ENCODE results near the gene WDR90.

WDR90 gene

DNA sequence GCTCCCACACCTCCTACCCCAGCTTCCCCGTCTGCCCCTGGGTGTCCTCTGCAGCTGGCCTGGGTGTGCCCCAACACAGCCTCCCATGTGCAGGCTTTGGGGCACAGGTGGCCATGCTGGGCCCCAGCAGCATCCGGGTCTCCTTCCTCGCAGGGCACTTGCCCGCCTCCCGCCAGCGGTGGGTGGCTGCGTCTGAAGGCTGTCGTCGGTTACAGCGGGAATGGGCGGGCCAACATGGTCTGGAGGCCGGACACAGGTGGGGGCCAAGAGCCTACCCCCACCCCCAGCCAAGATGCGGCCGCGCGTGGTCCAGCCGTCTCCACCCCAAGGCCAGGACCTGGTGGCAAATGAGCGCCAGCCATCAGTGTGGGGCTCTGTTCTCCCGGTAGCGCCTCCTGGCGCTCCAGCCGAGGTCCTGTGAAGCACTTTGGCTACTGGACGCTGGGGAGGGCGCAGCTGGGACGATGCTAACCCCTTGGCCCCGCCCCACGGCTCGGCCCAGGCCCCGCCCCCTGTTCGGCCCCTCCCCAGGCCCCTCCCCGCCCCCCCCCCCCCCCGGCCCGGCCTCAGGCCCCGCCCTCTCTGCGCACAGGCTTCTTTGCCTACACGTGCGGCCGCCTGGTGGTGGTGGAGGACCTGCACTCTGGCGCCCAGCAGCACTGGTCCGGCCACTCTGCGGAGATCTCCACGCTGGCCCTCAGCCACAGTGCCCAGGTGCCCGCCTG lies 11.5 kb downstream of the WDR90 start:
- DNase-seq (ENCODE audit: low read depth), result peak; percentile 52

DNA sequence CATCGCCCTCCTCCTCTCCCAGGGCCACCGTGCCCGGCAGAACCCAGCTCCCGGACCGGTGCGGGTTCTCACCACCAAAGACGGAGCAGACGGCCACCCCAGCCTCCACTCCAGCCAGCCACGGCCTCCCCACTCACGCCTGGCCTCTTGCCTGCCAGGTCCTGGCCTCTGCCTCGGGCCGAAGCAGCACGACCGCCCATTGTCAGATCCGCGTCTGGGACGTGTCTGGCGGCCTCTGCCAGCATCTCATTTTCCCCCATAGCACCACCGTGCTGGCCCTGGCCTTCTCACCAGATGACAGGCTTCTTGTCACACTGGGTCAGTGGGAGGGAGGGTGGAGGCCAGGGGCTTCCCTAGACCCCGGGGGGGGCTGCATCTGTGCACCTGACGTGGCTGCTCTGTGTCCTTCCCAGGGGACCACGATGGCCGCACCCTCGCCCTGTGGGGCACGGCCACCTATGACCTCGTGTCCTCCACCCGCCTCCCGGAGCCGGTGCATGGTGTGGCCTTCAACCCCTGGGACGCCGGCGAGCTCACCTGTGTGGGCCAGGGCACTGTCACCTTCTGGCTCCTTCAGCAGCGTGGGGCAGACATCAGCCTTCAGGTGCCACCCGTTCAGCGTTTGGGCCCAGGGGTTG lies 12.1 kb downstream of the WDR90 start:
- no peak for DNase-seq (ENCODE audit: low read depth)

DNA sequence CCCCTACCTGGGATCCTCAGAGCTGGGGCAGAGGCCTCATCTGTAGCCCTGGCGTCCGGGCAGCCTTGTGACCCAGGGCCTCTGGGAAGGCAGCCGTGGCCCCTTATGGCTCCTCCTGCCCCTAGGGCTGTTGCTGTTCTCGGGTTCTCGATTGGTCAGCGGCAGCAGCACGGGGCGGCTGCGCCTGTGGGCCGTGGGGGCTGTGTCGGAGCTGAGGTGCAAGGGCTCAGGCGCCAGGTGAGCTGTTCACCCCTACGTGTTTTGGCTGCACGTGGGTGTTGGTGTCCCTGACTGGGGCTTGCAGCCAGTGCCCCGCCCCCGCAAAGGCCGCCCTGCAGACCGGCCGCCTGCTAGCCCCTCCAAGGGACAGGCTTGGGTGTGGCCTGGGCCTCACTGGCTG lies 12.9 kb downstream of the WDR90 start:
- DNase-seq (ENCODE audit: low read depth), result no peak

DNA sequence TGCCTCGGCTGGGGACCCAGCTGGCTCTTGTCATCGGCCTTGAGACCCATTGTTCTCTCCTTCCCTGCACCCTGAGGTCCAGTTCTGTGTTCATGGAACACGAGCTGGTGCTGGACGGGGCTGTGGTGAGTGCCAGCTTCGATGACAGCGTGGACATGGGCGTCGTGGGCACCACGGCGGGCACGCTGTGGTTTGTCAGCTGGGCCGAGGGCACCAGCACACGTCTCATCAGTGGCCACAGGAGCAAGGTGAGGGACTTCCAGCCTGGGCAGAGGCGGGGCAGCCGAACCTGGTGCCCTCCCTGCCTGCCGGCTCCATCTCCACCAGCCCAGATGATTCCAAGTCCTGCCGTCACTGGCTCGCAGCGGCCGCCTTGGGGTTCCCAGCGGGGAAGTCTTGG lies 13.4 kb downstream of the WDR90 start:
- DNase-seq (ENCODE audit: low read depth), result no peak

DNA sequence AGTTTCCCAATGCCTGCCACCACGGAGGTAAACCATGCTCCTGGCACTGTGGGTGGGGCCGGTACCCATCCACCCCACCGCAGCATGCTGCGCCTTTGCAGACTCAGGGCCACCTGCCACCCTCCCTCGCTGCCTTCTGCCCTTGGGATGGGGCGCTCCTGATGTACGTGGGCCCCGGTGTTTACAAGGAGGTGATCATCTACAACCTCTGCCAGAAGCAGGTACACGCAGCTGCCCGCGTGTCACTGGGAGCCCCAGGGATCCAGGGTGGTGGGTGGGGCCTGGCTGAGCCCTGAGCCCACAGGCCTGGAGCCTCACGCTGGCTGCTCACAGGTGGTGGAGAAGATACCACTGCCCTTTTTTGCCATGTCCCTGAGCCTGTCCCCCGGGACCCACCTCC lies 17.4 kb downstream of the WDR90 start:
- no peak for DNase-seq (ENCODE audit: low read depth)

DNA sequence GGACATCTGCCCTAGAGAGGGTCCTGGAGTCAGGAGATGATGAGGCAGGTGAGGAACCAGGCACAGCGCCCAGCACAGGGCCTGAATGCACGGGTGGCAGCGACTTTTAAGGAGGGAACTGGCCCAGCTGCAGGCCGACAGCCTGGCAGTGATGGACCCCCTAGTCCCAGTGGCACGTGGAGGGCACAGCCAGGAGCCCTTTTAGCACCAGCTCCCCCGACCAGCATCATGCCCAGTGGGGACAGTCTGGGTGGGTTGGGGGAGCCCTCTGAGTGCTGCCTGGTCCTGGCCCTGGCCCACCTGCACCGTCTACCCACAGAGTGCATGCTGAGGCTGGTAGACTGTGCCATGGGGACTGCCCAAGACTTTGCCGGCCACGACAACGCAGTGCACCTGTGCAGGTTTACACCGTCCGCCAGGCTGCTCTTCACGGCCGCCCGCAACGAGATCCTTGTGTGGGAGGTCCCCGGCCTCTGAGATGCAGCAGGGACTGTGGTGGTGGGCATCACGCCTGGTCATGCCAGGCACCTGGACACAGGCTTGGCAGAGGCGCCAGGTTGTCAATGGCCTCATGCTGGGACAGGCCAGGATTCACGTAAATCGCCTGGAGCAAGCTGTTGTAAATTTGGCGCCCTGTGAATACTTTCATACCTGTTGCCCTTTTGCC lies 18.1 kb downstream of the WDR90 start:
- no peak for DNase-seq (ENCODE audit: low read depth)

DNA sequence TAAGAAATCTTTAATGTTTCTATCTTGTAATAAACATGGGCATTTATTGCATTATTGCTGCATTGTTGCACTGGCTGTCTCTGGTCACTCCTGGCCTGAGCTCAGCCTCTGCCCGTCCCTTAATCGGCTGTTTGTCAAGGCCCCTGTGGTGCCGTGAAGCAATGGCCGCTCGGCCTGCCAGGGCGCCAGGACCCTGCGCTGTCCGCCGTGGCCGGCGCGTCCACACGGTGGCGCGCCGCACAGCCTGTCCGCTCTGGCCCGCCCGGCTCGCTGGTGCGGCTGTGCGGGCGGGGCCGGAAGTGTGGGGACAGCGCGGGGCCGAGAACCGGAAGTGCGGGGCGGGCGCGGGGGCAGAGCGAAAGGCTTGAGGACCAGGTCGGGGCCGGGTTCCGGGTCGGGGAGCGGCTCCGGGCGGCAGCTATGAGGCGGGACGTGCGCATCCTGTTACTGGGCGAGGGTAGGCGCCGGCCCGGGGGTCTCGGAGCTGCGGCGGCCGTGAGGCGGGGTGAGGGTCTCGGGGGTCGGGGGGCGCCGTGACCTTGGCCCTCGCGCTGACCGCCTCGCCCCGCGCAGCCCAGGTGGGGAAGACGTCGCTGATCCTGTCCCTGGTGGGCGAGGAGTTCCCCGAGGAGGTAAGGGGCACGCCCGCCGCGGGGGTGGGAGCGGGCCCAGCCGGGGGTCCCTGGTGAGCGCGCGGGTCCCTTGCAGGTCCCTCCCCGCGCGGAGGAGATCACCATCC lies 18.8 kb downstream of the WDR90 start, which contains the start of gene RHOT2:
Gene RHOT2, plus strand, starts transcription at position 353 of the 739 bp plus-strand sequence. Its CDS starts 68 bp downstream, at position 421.
- DNase-seq (ENCODE audit: low read depth), result peak; percentile 93

DNA sequence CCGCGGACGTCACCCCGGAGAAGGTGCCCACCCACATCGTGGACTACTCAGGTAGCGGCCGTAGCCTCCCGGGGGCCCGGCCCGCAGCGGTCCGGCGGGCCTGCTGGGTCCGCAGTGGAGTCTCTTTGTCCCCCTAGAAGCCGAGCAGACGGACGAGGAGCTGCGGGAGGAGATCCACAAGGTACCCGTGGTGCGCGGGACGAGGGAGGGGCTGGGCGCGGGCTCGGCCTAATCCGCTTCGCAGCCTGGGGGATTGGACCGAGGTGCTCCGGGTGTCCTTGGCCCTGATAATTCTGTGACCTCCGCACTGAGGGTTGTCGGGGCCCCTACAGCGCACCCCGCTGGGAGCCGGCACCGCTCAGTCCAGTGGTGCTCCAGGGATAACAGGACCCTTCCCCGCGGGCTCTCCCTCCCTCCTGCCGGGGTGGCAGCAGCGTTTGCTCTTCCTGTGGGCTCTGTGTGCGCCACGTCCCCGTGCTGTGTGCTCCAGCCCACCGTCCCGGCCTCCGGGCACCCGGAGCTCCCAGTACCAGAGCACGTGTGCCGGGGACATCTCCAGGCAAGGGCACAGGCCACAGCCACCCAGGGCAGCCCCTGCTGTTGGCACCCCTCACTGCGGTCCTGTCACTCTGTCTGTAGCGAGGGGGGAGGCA lies 19.5 kb downstream of the WDR90 start:
- no peak for DNase-seq (ENCODE audit: low read depth)

DNA sequence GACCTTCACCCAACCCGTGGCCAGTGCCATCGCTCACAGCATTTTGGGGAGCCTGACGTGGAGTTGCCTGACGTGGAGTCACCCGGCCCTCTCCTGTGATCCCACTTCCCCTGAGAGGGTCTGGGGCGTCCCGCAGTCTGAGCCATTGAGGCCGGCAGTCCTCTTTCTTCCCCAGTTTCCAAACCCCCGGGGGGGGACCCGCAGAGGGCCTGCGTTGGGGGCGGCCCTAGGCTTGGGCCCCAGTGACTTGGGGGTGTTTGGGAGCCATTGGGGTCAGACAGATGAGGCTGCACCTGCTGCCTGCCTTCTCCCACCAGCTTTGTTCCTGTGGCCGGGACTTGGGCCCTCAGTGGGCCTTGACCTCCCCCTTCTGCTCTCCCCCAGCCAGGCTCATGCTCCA lies 20.5 kb downstream of the WDR90 start:
- no peak for DNase-seq (ENCODE audit: low read depth)

DNA sequence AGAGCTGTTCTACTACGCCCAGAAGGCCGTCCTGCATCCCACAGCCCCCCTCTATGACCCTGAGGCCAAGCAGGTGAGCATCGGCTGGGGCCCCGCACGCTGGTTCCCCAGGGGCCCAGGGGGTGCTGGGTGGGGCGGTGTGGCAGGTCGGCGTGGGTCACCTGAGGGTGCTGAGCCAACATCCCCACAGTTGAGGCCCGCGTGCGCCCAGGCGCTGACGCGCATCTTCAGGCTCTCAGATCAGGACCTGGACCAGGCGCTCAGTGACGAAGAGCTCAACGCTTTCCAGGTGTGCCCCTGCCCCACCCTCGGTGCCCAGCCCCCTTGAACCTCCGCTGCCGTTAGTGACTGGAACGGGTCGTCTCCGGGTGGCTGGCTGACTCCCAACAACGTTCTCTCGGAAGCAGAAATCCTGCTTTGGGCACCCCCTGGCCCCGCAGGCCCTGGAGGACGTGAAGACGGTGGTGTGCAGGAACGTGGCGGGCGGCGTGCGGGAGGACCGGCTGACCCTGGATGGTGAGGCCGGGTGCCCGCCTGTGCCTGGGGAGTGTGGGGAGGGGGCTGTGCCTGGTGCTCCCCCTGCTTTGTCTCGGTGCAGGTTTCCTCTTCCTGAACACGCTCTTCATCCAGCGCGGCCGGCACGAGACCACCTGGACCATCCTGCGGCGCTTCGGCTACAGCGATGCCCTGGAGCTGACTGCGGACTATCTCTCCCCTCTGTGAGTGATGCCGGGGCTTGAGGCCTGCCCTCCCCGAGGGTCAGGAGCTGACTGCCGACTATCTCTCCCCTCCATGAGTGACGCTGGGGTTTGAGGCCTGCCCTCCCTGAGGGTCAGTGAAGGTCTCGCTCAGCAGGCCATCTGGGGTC lies 21.6 kb downstream of the WDR90 start:
- DNase-seq (ENCODE audit: low read depth), result no peak

DNA sequence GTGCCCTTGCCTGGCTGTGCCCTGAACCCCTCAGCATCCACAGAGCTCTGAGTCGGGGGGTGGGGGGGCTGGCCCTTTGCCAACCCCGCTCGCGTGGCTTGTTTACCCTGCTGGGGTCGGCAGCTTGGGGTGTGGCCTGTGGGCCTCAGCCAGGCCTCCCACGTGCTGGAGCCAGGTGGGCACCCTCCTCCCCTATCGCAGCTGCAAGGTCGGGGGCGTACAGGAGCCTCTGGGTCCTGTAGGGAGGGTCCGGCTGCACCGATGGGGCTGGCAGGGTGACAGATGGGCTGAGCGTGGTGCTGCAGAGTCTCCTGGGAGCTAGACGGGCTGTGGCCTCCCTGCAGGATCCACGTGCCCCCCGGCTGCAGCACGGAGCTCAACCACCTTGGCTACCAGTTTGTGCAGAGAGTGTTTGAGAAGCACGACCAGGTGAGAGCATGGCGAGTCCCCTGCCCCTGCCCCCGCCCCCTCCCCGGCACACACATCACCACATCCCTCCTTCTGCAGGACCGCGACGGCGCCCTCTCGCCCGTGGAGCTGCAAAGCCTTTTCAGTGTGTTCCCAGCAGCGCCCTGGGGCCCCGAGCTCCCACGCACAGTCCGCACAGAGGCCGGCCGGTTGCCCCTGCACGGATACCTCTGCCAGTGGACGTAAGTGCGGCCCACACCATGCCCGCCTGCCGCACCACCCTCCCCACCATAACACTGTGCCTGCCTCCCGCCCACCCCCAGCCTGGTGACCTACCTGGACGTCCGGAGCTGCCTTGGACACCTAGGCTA lies 22.4 kb downstream of the WDR90 start:
- no peak for DNase-seq (ENCODE audit: low read depth)

DNA sequence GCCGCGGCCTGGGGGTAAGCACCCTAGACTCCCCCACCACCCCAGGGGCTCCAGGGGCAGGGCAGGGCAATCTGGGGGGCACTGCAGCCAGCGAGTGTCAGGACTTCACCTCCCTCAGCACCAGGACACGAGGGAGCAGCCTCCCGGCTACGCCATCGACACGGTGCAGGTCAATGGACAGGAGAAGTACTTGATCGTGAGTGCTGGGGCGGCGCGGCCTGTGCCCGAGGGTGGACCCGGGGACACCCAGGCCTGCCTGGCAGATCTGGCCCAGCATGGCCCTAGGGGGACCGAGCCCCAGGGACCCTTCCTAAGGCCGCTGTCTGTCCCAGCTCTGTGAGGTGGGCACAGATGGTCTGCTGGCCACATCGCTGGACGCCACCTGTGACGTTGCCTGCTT lies 23.2 kb downstream of the WDR90 start:
- no peak for DNase-seq (ENCODE audit: low read depth)

DNA sequence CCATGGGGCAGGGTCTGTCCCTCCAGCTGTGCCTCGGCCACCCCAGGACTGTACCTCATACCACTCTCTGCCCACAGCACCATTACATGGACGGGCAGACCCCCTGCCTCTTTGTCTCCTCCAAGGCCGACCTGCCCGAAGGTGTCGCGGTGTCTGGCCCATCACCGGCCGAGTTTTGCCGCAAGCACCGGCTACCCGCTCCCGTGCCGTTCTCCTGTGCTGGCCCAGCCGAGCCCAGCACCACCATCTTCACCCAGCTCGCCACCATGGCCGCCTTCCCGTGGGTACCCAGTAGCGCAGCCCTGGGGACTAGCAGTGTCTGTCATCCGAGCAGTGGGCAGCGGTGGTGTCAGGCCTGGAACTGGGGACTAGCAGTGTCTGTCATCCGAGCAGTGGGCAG lies 23.7 kb downstream of the WDR90 start:
- DNase-seq (ENCODE audit: low read depth), result no peak

DNA sequence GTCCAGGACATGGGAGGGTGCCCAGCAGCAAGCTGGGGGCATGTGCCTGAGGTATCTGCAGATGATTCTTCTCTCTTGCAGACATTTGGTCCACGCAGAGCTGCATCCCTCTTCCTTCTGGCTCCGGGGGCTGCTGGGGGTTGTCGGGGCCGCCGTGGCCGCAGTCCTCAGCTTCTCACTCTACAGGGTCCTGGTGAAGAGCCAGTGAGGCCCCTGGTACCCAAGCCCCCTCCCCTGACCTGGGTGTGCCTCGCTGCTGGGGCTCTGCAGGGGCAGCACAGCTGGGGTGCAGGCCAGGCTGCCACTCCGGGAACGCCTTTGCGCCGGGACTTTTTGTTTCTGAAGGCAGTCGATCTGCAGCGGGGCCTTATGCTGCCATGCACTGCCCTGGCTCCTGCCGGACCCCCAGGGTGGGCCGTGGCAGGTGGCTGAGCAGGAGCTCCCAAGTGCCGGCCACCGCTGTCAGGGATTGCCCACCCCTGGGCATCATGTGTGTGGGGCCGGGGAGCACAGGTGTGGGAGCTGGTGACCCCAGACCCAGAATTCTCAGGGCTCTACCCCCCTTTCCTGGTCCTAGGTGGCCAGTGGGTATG lies 24.3 kb downstream of the WDR90 start:
- DNase-seq (ENCODE audit: low read depth), result no peak

DNA sequence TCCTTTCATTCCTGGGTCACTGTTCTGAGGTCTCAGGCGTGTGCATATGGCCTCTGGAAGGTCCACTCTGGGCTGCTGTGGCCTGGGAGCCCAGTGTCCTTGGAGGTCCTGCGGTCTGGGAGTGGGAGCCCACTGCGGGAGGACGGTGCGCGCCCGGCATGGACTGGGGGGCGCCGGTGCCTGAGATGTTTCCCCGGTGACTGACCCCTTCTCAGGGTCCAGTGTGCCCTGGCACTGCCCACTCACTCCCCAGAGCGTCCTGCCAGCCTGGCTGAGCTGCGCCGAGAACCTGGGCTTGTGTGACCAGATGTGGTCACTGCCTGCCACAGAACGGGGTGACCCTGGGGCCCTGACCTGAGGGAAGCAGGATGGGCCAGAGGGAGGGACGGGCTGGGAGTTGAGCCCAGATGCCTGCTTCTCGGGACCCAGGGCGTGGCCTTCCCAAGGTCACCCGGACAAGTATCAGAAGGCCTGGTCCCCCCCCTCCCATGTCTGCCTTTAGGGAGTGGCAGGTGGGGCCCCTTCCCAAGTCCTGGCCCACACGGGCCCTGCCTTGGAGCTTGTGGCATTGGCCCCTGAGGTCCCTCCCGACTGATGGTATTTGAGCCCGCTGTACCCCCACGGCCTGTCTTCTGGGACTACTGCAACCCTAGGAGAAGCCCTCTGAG lies 25.2 kb downstream of the WDR90 start:
- no peak for DNase-seq (ENCODE audit: low read depth)

DNA sequence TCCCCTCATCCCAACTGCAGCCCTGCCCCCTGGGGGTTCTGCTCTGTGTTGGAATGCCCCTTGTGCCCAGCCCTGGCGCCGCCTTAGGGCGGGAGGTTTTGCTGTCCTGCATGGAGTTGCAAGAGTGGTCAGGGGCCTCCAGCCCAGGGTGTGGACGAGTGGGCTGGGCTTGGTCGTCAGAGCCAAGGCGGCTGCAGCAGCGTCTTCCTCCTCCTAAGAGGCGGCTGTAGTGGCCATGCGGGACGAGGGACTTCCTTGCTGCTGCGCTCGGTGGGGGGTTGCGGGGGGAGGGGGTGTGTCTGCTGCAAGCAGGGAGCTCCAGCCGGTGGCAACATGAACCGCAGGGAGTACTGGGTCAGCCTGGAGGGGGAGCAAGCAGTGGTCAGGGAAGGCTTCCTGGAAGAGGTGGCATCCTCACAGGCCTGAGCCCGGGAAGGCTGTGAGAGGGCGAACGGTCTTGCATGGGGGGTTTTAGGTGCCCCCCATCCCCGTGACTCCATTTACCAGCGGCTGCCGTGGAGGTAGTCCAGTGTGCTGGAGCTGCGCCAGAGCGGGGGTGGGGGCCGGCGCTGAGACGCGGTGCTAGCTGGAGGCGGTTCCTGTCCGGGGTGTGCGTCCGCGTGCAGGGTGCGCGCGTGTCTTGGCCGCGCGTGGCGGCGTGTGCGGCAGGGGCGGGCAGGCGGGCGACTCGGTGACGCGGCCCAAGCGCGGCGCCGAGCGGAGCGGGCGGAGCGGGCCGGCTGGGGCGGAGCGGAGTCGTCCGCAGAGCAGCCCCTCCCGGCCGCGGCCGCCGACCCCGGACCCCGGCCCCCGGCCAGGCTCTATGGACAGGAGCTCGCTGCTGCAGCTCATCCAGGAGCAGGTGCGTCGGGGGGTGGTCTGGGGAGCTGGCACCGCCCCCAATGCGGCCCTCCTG lies 26.1 kb downstream of the WDR90 start, which contains the start of gene RHBDL1:
Gene RHBDL1, plus strand, starts transcription at position 704 of the 916 bp plus-strand sequence. Its CDS starts 120 bp downstream, at position 824.
- no peak for DNase-seq (ENCODE audit: low read depth)

DNA sequence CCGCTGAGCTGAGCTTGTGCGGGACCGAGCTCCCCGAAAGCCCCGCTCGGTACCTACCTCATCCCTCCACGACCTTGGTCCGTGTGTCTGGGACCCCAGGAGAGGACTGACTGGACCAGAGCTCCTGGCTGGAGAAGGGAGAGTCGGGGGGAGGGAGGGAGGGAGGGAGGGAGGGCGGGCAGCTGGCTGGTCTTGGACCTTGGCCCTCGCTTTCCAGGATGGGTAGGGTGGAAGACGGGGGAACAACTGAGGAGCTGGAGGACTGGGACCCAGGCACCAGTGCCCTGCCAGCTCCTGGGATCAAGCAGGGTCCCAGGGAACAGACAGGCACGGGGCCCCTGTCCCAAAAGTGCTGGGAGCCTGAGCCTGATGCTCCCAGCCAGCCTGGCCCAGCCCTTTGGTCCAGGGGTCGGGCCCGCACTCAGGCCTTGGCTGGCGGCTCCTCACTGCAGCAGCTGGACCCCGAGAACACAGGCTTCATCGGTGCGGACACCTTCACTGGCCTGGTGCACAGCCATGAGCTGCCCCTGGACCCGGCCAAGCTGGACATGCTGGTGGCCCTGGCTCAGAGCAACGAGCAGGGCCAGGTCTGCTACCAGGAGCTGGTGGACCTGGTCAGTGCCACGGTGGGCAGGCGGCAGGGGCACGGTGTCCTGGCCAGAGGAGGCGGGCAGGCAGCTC lies 26.9 kb downstream of the WDR90 start:
- DNase-seq (ENCODE audit: low read depth), result no peak

DNA sequence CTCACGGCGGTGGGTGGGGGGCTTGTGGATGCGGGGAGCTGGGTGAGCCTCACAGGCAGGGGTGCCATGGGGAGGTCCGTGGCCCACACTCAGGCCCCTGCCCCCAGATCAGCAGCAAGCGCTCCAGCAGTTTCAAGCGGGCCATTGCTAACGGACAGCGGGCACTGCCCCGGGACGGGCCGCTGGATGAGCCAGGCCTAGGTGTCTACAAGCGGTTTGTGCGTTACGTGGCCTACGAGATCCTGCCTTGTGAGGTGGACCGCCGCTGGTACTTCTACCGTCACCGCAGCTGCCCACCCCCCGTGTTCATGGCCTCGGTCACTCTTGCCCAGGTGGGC lies 27.4 kb downstream of the WDR90 start:
- DNase-seq (ENCODE audit: low read depth), result no peak

All from activated T-helper 9 cell treated with anti-CD3 and anti-CD28 coated beads, Interleukin-2, amount 50 U/mL, for 16 hours (primary cell).